Calu3 (cell line): ENCODE data around the gene AAMP. TPM values are rescaled to one million over a fixed set of nuclear protein-coding genes. Genes with fewer than 3 reads are reported as not detected.

Experiments used
- BruUV-seq: library from RNA; stranded (reverse); fragments of 400-500 nt; replicated peaks from 2 replicates; lab custom pipeline; 2021; lab: Mats Ljungman, UMichigan
- CTCF ChIA-PET: fragments of 300-600 bp; sonication (Branson Sonifier 250); formaldehyde crosslinking; loops from one replicate; lab custom pipeline; 2022; ENCODE audit warnings: antibody characterized with exemption; lab: Charles Lee
- DNase-seq: peaks from one replicate; pipeline ENCODE4 v3.0.0; 2022
- H3K27ac Mint-ChIP-seq: one replicate; pipeline ENCODE4 v1.8.0; 2022; ENCODE audit warnings: mixed read lengths; ENCODE audit not compliant: unreplicated experiment
- H3K27me3 Mint-ChIP-seq: one replicate; pipeline ENCODE4 v1.8.0; 2022; ENCODE audit warnings: mixed read lengths; ENCODE audit not compliant: unreplicated experiment
- H3K36me3 Mint-ChIP-seq: one replicate; pipeline ENCODE4 v1.8.0; 2022; ENCODE audit warnings: mild to moderate bottlenecking, moderate library complexity, mixed read lengths; ENCODE audit not compliant: insufficient read depth, unreplicated experiment
- H3K4me1 Mint-ChIP-seq: one replicate; pipeline ENCODE4 v1.8.0; 2022; ENCODE audit warnings: mild to moderate bottlenecking, low read depth, mixed read lengths; ENCODE audit not compliant: unreplicated experiment
- H3K4me3 Mint-ChIP-seq: one replicate; pipeline ENCODE4 v1.8.0; 2022; ENCODE audit warnings: mild to moderate bottlenecking, low read depth, moderate library complexity, mixed read lengths; ENCODE audit not compliant: unreplicated experiment
- H3K9me3 Mint-ChIP-seq: one replicate; pipeline ENCODE4 v1.8.0; 2022; ENCODE audit warnings: low read depth, mixed read lengths; ENCODE audit not compliant: unreplicated experiment
- CTCF ChIP-seq: fragments of 200-600 bp; IDR thresholded peaks from one replicate; pipeline ENCODE4 v1.8.0; 2022; ENCODE audit warnings: antibody characterized with exemption; ENCODE audit not compliant: unreplicated experiment
- intact Hi-C: fragments of 100-400 bp; cut with micrococcal nuclease; formaldehyde crosslinking; loops from one replicate; pipeline ENCODE4 v1.10.0; 2022; ENCODE audit not compliant: unreplicated experiment
- total RNA-seq: library from RNA; stranded (reverse); gene quantifications from 2 replicates; pipeline ENCODE4 v1.2.3, GENCODE V29; 2022

Gene AAMP
- total RNA-seq, 1 experiment from 2014 or later = 102 TPM

- Mint-ChIP-seq H3K27ac (no peak overlapping the region), H3K9me3 (no peaks in the 10 kb centered on the region), H3K4me3 (no peak overlapping the region), H3K36me3 (peaks cover 97% of the 10 kb centered on the region), H3K27me3 (no peaks in the 10 kb centered on the region), H3K4me1 (peaks cover 10% of the 10 kb centered on the region)
- intact Hi-C loops = loop anchor here (5.0 kb wide), 1 partner anchor 62 kb away; no protein-coding TSS in a partner anchor
- no peak for TF ChIP-seq CTCF
- DNase-seq = no peak
- BruUV-seq = no TSS peak
- CTCF ChIA-PET = no interaction called here
Measured at GRCh38 chr2:218249691-218250090, 20.2 kb downstream of the AAMP start.

- no peaks in the 10 kb centered on the region for H3K27me3 Mint-ChIP-seq
- CTCF ChIA-PET = interaction anchor here (0.7 kb wide), 1 partner anchor 9 kb away, joined by 4 read pairs; no protein-coding TSS in a partner anchor
- no peaks in the 10 kb centered on the region for H3K9me3 Mint-ChIP-seq
- peaks cover 28% of the 10 kb centered on the region for H3K4me1 Mint-ChIP-seq
- BruUV-seq = no TSS peak
- TF ChIP-seq CTCF = no peak
- intact Hi-C loops = loop anchor here (5.0 kb wide), 1 partner anchor 58 kb away; no protein-coding TSS in a partner anchor
- H3K4me3 Mint-ChIP-seq = no peak overlapping the region
- DNase-seq = no peak
- peaks cover 77% of the 10 kb centered on the region for H3K36me3 Mint-ChIP-seq
- no peak overlapping the region for H3K27ac Mint-ChIP-seq
Measured at GRCh38 chr2:218245214-218245613, 24.7 kb downstream of the AAMP start.

- intact Hi-C loops = loop anchor here (5.0 kb wide), 1 partner anchor 57 kb away; no protein-coding TSS in a partner anchor
- Mint-ChIP-seq H3K27ac (peak overlapping the region; percentile 46), H3K9me3 (no peaks in the 10 kb centered on the region), H3K36me3 (peaks cover 77% of the 10 kb centered on the region), H3K4me1 (peaks cover 28% of the 10 kb centered on the region), H3K4me3 (no peak overlapping the region), H3K27me3 (no peaks in the 10 kb centered on the region)
- TF ChIP-seq CTCF = no peak
- no peak for DNase-seq
- BruUV-seq = no TSS peak
- CTCF ChIA-PET = interaction anchor here (0.7 kb wide), 1 partner anchor 10 kb away, joined by 4 read pairs; no protein-coding TSS in a partner anchor
Measured at GRCh38 chr2:218244665-218245064, 25.3 kb downstream of the AAMP start.

GRCh38 chr2:218244204-218244603 lies 25.7 kb downstream of the AAMP start:
- Mint-ChIP-seq H3K4me1 (peaks cover 28% of the 10 kb centered on the region), H3K27me3 (no peaks in the 10 kb centered on the region), H3K4me3 (no peak overlapping the region), H3K9me3 (no peaks in the 10 kb centered on the region), H3K27ac (peak overlapping the region; percentile 46), H3K36me3 (peaks cover 77% of the 10 kb centered on the region)
- intact Hi-C loops = no loop called here
- CTCF ChIA-PET = no interaction called here
- BruUV-seq = no TSS peak
- no peak for DNase-seq
- no peak for TF ChIP-seq CTCF
